ENCODE results near the gene MYCBPAP.

The MYCBPAP gene

GRCh38 chr17:50541402-50541715, 33.1 kb downstream of the MYCBPAP start:
- no peak for DNase-seq

- peak; percentile 88 for DNase-seq
These were observed 33.8 kb downstream of the MYCBPAP start for GRCh38 chr17:50541716-50542688.

DNA sequence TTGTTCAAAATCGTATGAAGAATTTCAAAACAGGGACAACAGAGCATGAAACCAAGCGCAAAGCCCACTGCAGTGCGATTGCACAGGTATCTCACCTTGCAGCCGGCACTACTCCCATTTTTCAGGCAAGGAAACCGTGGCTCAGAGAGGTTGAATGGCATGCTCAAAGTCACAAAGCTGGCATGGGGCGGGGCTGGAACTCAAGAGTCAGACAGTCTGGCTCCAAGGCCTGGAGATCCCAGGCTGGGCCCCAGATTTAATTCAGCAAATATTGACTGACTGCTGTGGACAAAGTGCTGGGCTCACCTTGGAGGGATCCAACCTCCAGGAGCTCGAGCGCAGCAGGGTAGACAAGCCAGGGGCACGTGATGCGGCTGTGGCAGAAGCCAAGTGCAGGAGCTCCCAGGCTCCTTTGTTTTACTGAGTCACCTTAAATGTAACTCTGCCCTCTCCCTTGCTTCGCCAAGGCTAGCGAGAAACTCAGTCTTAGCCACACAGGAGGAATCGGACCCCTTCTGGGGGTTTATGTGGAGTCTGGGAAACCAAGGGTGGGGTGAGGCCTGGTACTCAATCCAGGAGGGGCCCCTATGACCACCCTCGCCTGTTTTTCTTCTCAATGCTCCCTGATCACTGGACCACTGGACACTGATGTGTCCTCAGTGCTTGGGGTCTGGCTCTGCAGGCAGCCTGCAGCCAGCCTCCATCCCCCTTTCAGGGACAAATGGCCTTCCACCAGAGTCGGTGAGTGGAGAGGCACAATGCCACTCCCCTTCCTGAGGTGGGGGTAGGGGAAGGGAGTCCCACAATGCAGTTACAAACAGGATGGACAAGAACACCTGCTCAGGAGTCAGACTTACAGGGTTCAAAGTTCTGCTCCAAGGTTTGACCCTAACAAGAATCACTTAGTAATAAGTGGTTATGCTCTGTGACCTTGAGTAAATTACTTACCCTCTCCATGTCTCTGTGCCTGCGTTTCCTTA, 34.8 kb downstream of the MYCBPAP start:
- no peak for DNase-seq

GRCh38 chr17:50544516-50544915, 36.3 kb downstream of the MYCBPAP start:
- no peak for DNase-seq

GRCh38 chr17:50545311-50545710, 37.1 kb downstream of the MYCBPAP start:
- no peak for DNase-seq

- DNase-seq: no peak
These were observed 38.4 kb downstream of the MYCBPAP start for GRCh38 chr17:50546701-50547034.

GRCh38 chr17:50547035-50547735, 38.9 kb downstream of the MYCBPAP start, which contains the start of gene SPATA20:
Gene SPATA20 (plus strand): TSS chr17:50547174. CDS start chr17:50547209, 35 bp downstream.
- peak; percentile 93 for DNase-seq

DNA sequence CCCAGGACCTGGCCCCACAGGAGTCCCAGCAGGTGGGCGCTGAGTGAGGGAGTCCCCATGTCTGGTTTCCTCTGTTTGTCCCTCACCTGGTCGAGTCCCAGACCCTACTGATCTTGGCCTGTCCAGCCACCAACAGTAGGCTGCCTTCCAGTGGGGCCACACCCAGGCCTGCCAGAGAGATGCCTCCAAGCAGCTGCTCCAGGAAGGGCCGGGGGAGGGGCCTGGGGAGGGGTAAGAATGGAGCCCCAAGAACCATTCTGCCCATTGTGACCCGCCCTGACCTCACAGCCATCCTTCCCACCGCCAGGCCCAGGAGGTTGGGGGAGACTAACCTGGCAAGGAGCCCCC, 39.5 kb downstream of the MYCBPAP start:
- DNase-seq: no peak

- no peak for DNase-seq
These were observed 40.6 kb downstream of the MYCBPAP start for GRCh38 chr17:50548831-50549230.

GRCh38 chr17:50549256-50549941, 41.2 kb downstream of the MYCBPAP start:
- no peak for DNase-seq

DNA sequence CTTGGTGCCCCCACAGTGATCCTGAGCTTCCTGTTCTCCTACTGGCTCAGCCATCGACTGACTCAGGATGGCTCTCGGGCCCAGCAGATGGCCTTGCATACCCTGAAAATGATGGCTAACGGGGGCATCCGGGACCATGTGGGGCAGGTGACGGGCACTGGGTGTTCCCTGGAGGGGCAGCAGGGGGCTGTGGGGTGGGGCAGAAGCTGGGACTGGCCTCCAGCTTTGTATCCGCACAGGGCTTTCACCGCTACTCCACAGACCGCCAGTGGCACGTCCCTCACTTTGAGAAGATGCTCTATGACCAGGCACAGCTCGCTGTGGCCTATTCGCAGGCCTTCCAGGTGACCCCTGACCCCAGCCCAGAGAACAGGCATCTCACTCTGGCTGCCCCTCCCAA, 41.7 kb downstream of the MYCBPAP start:
- no peak for DNase-seq

DNA sequence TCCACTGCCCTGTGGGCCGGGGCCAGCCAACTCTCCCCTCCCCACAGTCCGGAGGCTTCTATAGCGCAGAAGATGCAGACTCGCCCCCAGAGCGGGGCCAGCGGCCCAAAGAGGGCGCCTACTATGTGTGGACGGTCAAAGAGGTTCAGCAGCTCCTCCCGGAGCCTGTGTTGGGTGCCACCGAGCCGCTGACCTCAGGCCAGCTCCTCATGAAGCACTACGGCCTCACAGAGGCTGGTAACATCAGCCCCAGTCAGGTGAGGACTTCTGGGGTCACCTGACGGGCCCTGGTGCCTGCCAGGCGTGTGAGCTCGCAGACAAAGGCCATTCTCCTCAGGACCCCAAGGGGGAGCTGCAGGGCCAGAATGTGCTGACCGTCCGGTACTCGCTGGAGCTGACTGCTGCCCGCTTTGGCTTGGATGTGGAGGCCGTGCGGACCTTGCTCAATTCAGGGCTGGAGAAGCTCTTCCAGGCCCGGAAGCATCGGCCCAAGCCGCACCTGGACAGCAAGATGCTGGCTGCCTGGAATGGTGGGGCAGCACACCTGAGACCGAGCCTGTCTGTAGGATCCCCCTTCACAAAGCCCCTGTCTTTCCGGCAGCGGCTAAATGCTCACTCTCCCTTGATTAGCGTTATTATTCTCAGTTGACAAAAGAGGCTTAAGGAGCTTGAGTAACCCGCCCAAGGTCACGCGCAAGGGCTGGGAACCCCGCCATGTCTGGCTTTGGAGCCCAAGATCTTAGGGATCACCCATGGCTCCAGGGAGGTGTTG, 42.6 kb downstream of the MYCBPAP start:
- DNase-seq: no peak

DNA sequence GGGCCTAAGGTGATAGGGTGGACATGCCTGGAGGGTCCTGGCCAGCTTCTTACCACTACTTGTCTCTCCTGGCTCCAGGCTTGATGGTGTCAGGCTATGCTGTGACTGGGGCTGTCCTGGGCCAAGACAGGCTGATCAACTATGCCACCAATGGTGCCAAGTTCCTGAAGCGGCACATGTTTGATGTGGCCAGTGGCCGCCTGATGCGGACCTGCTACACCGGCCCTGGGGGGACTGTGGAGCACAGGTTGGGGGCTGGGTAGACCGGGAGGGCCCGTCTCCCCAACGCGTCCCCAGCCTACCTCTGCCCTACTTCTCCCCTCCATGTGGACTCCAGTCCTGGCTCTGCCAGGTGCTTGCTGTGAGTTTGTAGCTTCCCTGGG, 43.2 kb downstream of the MYCBPAP start:
- DNase-seq: no peak

- no peak for DNase-seq
These were observed 43.6 kb downstream of the MYCBPAP start for GRCh38 chr17:50551884-50552283.

GRCh38 chr17:50554201-50554600, 46.0 kb downstream of the MYCBPAP start:
- no peak for DNase-seq

GRCh38 chr17:50556803-50557202, 48.6 kb downstream of the MYCBPAP start:
- no peak for DNase-seq

DNA sequence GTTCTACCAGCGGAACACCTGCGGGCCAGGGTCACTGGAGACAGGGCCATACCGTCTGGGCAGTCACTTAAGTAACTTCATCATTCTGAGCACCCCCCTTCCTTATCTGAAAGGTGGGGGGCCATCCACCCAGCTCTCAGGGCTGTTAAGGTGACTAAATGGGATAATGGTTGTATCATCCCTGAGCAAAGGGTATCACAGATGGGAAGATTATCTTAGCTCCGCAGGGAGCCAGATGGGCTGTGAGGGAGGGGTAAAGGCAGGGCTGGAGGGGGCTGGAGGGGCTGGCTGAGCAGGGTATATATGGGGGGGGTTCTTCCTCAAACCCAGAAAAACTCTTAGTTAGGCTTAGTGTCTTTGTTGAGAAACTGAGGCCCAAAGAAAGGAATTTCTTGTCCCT, 49.4 kb downstream of the MYCBPAP start:
- DNase-seq: no peak

GRCh38 chr17:50558091-50558490, 49.9 kb downstream of the MYCBPAP start:
- DNase-seq: no peak

- DNase-seq: no peak
These were observed 50.3 kb downstream of the MYCBPAP start for GRCh38 chr17:50558581-50558940.

DNA sequence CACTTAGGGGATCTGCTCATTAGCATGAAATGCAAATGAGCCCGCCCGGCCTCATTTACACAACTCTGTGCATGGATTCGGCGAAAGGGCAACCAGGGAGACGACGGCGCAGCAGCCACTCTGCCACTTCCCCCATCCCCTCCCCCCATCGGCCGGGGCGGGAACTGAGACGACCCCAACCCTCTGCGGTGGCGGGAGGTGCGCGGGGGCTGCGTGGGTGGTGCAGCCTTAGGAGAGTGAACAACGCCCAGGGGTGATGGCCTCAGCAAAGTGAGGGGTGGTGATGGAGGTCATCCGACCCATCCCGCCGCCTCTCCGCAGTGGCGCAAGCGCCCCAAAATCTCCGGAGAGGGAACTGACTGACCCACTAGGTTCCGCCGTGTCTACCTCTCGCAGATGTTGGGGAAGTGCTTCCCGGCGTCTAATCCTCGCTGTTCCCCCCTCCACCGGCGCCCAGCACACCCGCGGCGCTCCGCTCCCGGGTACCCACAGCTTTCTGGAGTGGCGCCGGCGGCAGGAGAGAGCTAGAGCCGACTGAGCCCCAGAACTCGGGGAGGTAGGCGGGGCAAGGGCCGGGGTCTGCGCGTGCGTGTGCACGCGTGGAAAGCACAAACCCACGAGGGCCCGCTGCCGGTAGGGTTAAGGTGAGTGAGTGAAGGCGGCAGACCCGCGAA, 50.8 kb downstream of the MYCBPAP start:
- DNase-seq: no peak

- DNase-seq: peak; percentile 36
These were observed 51.5 kb downstream of the MYCBPAP start for GRCh38 chr17:50559674-50560184.

All from activated CD4-positive, alpha-beta T cell treated with anti-CD3 and anti-CD28 coated beads, Interleukin-10, Interleukin-2, amounts not matched to agents 100 ng/mL and 50 ng/mL, durations not matched to agents 16 hours and 8 hours (primary cell).